Measurements from ENCODE around the gene SPNS3.

The SPNS3 gene

DNA sequence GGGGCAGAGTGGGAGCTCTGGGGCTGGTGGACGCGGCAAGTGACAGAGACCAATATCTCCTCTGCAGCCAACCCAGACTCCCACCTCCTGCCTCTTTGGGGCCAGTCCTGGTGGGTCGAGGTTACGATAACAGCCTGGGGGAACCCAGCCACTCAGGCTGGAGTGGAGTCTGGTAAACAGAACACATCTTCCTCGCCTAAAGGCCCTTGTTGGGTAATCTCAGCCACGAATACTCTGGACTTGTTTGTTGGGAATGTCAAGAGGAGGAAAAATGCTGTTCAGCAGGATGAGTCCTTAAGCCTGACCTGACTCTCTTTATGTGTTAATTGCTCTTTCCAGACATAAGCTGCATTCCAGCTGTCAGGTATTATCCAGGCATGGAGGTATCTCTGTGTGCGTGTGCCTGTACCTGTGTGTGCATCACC, 56.9 kb downstream of the SPNS3 start:
- no peak overlapping the region for H3K4me3 ChIP-seq (ENCODE audit: control insufficient read depth, low read depth, low read length)
- TF ChIP-seq CTCF (IDR thresholded peaks at IDR 0.05; ENCODE audit: control insufficient read depth, insufficient read depth, low read depth, low read length, missing control alignments) = no peak
- no peak for DNase-seq (ENCODE audit: low read depth)

DNA sequence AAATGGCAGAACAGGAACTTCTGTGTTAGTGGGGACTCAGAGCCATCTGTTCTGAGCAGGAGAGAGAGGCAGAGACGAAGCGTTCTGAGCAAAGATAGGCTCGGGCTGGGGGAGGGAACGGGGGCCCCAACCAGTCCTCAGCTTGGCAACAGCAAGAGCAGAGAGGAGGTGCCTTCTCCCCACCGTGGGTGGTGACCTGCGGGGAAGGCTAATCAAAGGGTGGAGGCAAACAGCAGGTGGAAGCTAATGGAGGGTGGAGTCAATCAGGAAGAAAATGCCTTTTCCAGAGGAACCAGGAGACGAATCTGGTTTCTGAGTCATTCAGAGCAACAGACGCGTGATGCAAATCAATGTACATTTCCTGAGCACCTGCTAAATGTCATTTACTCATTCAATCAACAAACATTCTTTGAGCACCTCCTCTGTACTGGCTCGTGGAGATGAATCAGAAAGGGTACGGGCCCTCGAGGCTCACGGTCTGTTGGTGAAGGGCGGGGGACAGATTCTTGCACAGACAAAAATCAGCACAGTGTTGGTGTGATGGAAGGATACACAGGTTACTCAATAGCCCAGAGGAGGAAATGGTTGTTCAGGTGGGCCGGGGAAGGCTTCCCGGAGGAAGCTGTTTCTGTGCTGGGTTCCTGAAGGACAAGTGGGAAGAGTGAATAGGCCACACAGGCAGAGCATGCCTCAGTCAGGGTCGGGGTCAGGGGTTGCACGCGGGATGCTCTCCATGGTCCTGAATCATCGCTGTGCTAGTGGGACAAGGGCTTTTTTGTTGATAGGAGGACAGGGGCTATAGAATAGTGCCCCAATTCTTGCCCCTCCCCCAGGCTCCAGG, 59.2 kb downstream of the SPNS3 start:
- DNase-seq (ENCODE audit: low read depth) = no peak
- TF ChIP-seq CTCF (IDR thresholded peaks at IDR 0.05; ENCODE audit: control insufficient read depth, insufficient read depth, low read depth, low read length, missing control alignments) = no peak
- no peak overlapping the region for H3K4me3 ChIP-seq (ENCODE audit: control insufficient read depth, low read depth, low read length)

DNA sequence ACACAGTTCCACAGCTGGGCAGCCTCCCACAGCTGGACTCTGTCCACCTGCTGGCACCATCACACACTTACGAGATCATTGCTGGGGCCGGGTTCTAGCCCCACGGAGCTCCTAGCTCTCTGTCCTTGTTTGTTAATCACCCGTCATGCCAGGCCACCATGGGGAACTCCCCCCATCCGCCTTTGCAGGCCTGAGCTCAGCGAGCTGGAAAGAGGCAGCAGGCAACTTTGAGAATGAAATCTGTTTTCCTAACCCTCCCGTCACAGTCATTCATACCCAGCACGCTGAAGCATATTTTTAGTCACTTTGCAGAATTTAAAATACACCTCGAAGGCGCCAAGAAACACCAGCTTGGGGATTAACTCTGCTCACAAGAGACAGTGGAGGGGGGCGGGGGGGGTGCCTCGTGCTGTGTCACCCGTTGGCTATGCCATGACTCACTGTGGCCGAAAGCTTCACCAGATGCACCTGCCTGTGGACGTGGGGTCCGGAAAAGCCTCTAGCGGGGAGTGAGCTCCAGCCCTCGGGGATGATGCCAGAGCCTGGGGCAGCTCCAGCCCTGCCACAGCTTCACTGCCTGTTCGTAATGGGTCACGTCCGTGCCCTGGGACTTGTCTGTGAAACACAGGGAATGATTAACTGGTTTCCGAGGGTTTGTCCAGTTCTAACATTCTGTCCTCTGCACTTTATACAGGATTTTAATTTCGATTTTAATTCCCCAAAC, 63.5 kb downstream of the SPNS3 start:
- no peak for DNase-seq (ENCODE audit: low read depth)

GRCh38 chr17:4498461-4499397, 65.0 kb downstream of the SPNS3 start, which contains the start of gene SPNS2:
SPNS2 (plus strand) TSS chr17:4498881; CDS start chr17:4499048, 167 bp downstream.
- H3K4me3 ChIP-seq (ENCODE audit: control insufficient read depth, low read depth, low read length) = no peak within 1 kb of the TSS
- no peak for DNase-seq (ENCODE audit: low read depth)
- TF ChIP-seq CTCF (IDR thresholded peaks at IDR 0.05; ENCODE audit: control insufficient read depth, insufficient read depth, low read depth, low read length, missing control alignments) = no peak

More for the DNA sequence above, 63.5 kb downstream of the SPNS3 start:
- no peak for TF ChIP-seq CTCF (IDR thresholded peaks at IDR 0.05; ENCODE audit: control insufficient read depth, insufficient read depth, low read depth, low read length, missing control alignments)
- no peak overlapping the region for H3K4me3 ChIP-seq (ENCODE audit: control insufficient read depth, low read depth, low read length)

- H3K4me3 ChIP-seq (ENCODE audit: control insufficient read depth, low read depth, low read length) = no peak overlapping the region
- no peak for DNase-seq (ENCODE audit: low read depth)
- TF ChIP-seq CTCF (IDR thresholded peaks at IDR 0.05; ENCODE audit: control insufficient read depth, insufficient read depth, low read depth, low read length, missing control alignments) = no peak
Observed at GRCh38 chr17:4499431-4500190, 65.9 kb downstream of the SPNS3 start.
